Measurements from ENCODE around the gene SEMA4B. TPM values are rescaled to one million over a fixed set of nuclear protein-coding genes. Genes with fewer than 3 reads are reported as not detected.

SEMA4B gene
- total RNA-seq, 1 experiment from 2014 or later: 32.5 TPM

DNA sequence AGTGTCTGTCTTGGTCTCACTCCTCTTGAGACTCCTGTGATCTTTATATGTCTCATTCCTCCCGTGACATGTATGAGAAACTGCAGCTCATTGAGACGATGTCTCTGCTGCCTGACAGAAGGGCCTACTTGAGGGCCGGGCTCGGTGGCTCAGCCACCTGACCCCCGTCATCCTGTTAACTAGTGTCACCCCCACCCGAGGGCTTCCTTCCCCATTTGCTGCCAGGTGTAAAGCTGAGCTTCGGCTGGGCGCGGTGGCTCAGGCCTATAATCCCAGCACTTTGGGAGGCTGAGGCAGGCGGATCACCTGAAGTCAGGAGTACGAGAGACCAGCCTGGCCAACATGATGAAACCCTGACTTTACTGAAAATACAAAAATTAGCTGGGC is 12.7 kb downstream of the SEMA4B start:
- TF ChIP-seq, protein P1, sequence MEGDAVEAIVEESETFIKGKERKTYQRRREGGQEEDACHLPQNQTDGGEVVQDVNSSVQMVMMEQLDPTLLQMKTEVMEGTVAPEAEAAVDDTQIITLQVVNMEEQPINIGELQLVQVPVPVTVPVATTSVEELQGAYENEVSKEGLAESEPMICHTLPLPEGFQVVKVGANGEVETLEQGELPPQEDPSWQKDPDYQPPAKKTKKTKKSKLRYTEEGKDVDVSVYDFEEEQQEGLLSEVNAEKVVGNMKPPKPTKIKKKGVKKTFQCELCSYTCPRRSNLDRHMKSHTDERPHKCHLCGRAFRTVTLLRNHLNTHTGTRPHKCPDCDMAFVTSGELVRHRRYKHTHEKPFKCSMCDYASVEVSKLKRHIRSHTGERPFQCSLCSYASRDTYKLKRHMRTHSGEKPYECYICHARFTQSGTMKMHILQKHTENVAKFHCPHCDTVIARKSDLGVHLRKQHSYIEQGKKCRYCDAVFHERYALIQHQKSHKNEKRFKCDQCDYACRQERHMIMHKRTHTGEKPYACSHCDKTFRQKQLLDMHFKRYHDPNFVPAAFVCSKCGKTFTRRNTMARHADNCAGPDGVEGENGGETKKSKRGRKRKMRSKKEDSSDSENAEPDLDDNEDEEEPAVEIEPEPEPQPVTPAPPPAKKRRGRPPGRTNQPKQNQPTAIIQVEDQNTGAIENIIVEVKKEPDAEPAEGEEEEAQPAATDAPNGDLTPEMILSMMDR (conservative IDR thresholded peaks at IDR 0.05): no peak
- no peaks in the 10 kb centered on the region for H3K79me1 ChIP-seq (ENCODE audit: insufficient read depth, low read depth, low read length, poor library complexity, severe bottlenecking)
- Mint-ChIP-seq H3K27me3 (ENCODE audit: low read depth) (no peaks in the 10 kb centered on the region), H3K4me3 (no peak overlapping the region), H3K27ac (peak overlapping the region in 2 of 3 experiments; percentile 38 to 88; a peak in 4 of 7 replicates), H3K9me3 (no peaks in the 10 kb centered on the region), H3K4me1 (peaks cover 9 to 11% of the 10 kb centered on the region in 2 experiments), H3K36me3 (ENCODE audit: insufficient read depth in 1 of 3, low read depth in 3 of 3) (peaks cover 6 to 19% (median 13%) of the 10 kb centered on the region in 3 experiments; a peak in 5 of 7 replicates)
- H3K9ac ChIP-seq (ENCODE audit: extremely low read depth, insufficient read length, low read length): no peak overlapping the region
- no peak overlapping the region for H2BK5ac ChIP-seq (ENCODE audit: insufficient read length, low read length)
- H3K23me2 ChIP-seq (ENCODE audit: insufficient read length, low read depth, low read length, poor library complexity, severe bottlenecking): peaks cover 4% of the 10 kb centered on the region
- no peak overlapping the region for H3K14ac ChIP-seq (ENCODE audit: insufficient read depth, low read length)
- H2BK12ac ChIP-seq (ENCODE audit: insufficient read length, low read depth, low read length): no peak overlapping the region
- H3K4me1 ChIP-seq (ENCODE audit: insufficient read depth, low read length): no peaks in the 10 kb centered on the region
- no peak overlapping the region for H3K4me2 ChIP-seq (ENCODE audit: insufficient read depth, insufficient read length, low read length)
- H3K79me2 ChIP-seq (ENCODE audit: insufficient read depth, low read length): no peaks in the 10 kb centered on the region; the same call in 1 of the 2 replicates
- no peak overlapping the region for H2BK20ac ChIP-seq (ENCODE audit: low read depth, low read length, poor library complexity, severe bottlenecking)
- no peak overlapping the region for H3T11ph ChIP-seq (ENCODE audit: low read length)
- no peak overlapping the region for H3K18ac ChIP-seq (ENCODE audit: insufficient read length, low read depth, low read length)
- H2BK120ac ChIP-seq (ENCODE audit: low read depth, low read length, poor library complexity, severe bottlenecking): no peak overlapping the region
- no peak for DNase-seq
- no peaks in the 10 kb centered on the region for H4K20me1 ChIP-seq (ENCODE audit: control insufficient read depth, insufficient read depth, insufficient read length)
- no peak overlapping the region for H2BK15ac ChIP-seq (ENCODE audit: low read depth, low read length)
- no peak overlapping the region for H4K5ac ChIP-seq (ENCODE audit: insufficient read length, low read depth, low read length)
- no peak overlapping the region for H4K91ac ChIP-seq (ENCODE audit: insufficient read length, low read depth, low read length)
- no peak overlapping the region for H3K23ac ChIP-seq (ENCODE audit: insufficient read length, low read depth, low read length)
- H3K4ac ChIP-seq (ENCODE audit: low read depth, low read length): no peak overlapping the region
- H3K56ac ChIP-seq (ENCODE audit: insufficient read length, low read depth, low read length): no peak overlapping the region
- no peak overlapping the region for H2AFZ ChIP-seq (ENCODE audit: low read length)
- no peak overlapping the region for H2AK5ac ChIP-seq (ENCODE audit: insufficient read length, low read length)
- H4K8ac ChIP-seq (replicated peaks; ENCODE audit: insufficient read length, low read depth, low read length): no peak overlapping the region
- no peaks in the 10 kb centered on the region for H3K27me3 ChIP-seq (ENCODE audit: insufficient read depth, low read length)
- no peaks in the 10 kb centered on the region for H3K9me3 ChIP-seq (ENCODE audit: control insufficient read depth, low read depth, low read length)
- no peak overlapping the region for H3K27ac ChIP-seq (ENCODE audit: insufficient read length, low read depth, low read length)
- WGBS (ENCODE audit: extremely low coverage, insufficient read length, low lambda C conversion rate): no CpG with 5 or more reads among the region's 11 CpGs

Measured in H9 (cell line).